HK-2 (cell line): ENCODE measurements around the gene UBE2J2.

Source experiments
- DNase-seq: peaks from one replicate; pipeline ENCODE4 v3.0.0-alpha.2; 2018; ENCODE audit not compliant: unreplicated experiment

Gene UBE2J2

GRCh38 chr1:1239614-1240347 is 33.9 kb downstream of the UBE2J2 start:
- DNase-seq = no peak

- no peak for DNase-seq
Observed at GRCh38 chr1:1239227-1239613, 34.4 kb downstream of the UBE2J2 start.

- no peak for DNase-seq
Observed at GRCh38 chr1:1238702-1239178, 34.9 kb downstream of the UBE2J2 start.

- no peak for DNase-seq
Observed at GRCh38 chr1:1237874-1238701, 35.6 kb downstream of the UBE2J2 start.

GRCh38 chr1:1236945-1237873 is 36.4 kb downstream of the UBE2J2 start:
- DNase-seq = no peak

GRCh38 chr1:1236176-1236763 is 37.4 kb downstream of the UBE2J2 start:
- DNase-seq = no peak

- DNase-seq = no peak
Observed at GRCh38 chr1:1235016-1235744, 38.5 kb downstream of the UBE2J2 start.

GRCh38 chr1:1234180-1234808 is 39.4 kb downstream of the UBE2J2 start:
- DNase-seq = no peak

GRCh38 chr1:1233567-1233892 is 40.1 kb downstream of the UBE2J2 start:
- no peak for DNase-seq

GRCh38 chr1:1232796-1233566 is 40.7 kb downstream of the UBE2J2 start:
- DNase-seq = no peak

GRCh38 chr1:1232208-1232795 is 41.4 kb downstream of the UBE2J2 start, which contains the start of gene B3GALT6:
B3GALT6 (plus strand) TSS chr1:1232237; CDS start chr1:1232279, 42 bp downstream.
- DNase-seq = no peak

GRCh38 chr1:1231400-1232207 is 42.0 kb downstream of the UBE2J2 start, which contains the start of gene SDF4:
SDF4 (minus strand) TSS chr1:1232001; CDS start chr1:1228772, 3,229 bp downstream.
- peak; percentile 95 for DNase-seq

- DNase-seq = peak; percentile 39
Observed at GRCh38 chr1:1230656-1231399, 42.8 kb downstream of the UBE2J2 start.

- DNase-seq = no peak
Observed at GRCh38 chr1:1229770-1230169, 43.9 kb downstream of the UBE2J2 start.

GRCh38 chr1:1228596-1229321 is 44.9 kb downstream of the UBE2J2 start:
- no peak for DNase-seq

GRCh38 chr1:1228187-1228586 is 45.5 kb downstream of the UBE2J2 start:
- no peak for DNase-seq

- no peak for DNase-seq
Observed at GRCh38 chr1:1227386-1227785, 46.3 kb downstream of the UBE2J2 start.
